Astrocyte (in vitro differentiated cells and primary cell): ENCODE results near the gene BCAS1. TPM values are rescaled to one million over a fixed set of nuclear protein-coding genes. Genes with fewer than 3 reads are reported as not detected.

Experiments
- DNase-seq: peaks from one replicate; pipeline ENCODE4 v3.0.0-alpha.2; 2010; ENCODE audit warnings: low read depth
- FAIRE-seq: peaks from 2 replicates; lab custom pipeline; 2011; peaks lifted over from hg19 to GRCh38; lab: Jason Lieb, UNC
- H2AFZ ChIP-seq: 2 replicates; pipeline ENCODE4 v1.6.0; 2012; ENCODE audit warnings: low read depth, low read length, inconsistent platforms
- H3K27ac ChIP-seq: 2 replicates; pipeline ENCODE4 v1.5.1; 2011; ENCODE audit warnings: low read depth, low read length, inconsistent platforms
- H3K27me3 ChIP-seq: 2 replicates; pipeline ENCODE4 v1.6.0; 2011; ENCODE audit warnings: low read length, inconsistent platforms; ENCODE audit not compliant: insufficient read depth
- H3K36me3 ChIP-seq: 2 replicates; pipeline ENCODE4 v1.5.1; 2011; ENCODE audit warnings: low read length, inconsistent platforms; ENCODE audit not compliant: insufficient read depth
- H3K4me1 ChIP-seq: 2 replicates; pipeline ENCODE4 v1.5.1; 2011; ENCODE audit warnings: low read length, inconsistent platforms; ENCODE audit not compliant: insufficient read depth
- H3K4me2 ChIP-seq: 2 replicates; pipeline ENCODE4 v1.6.0; 2012; ENCODE audit warnings: low read length, inconsistent platforms
- H3K4me3 ChIP-seq: 2 replicates; pipeline ENCODE4 v1.5.1; 2011; ENCODE audit warnings: low read depth, mild to moderate bottlenecking, low read length, inconsistent platforms; ENCODE audit not compliant: insufficient read depth
- H3K79me2 ChIP-seq: 2 replicates; pipeline ENCODE4 v1.6.0; 2012; ENCODE audit warnings: mild to moderate bottlenecking, low read length, inconsistent platforms; ENCODE audit not compliant: insufficient read depth
- H3K9ac ChIP-seq: 2 replicates; pipeline ENCODE4 v1.6.0; 2012; ENCODE audit warnings: mild to moderate bottlenecking, low read length, inconsistent platforms
- H3K9me3 ChIP-seq: 2 replicates; pipeline ENCODE4 v1.5.1; 2012; ENCODE audit warnings: low read depth, mild to moderate bottlenecking, low read length, inconsistent platforms; ENCODE audit not compliant: insufficient read depth
- H4K20me1 ChIP-seq: 2 replicates; pipeline ENCODE4 v1.6.0; 2012; ENCODE audit warnings: low read length, inconsistent platforms; ENCODE audit not compliant: insufficient read depth
- H3K27ac Mint-ChIP-seq: one replicate; pipeline ENCODE4 v1.8.0; 2021; ENCODE audit warnings: mild to moderate bottlenecking, mixed read lengths; ENCODE audit not compliant: unreplicated experiment
- H3K27me3 Mint-ChIP-seq: one replicate; pipeline ENCODE4 v1.8.0; 2021; ENCODE audit warnings: low read depth, mixed read lengths; ENCODE audit not compliant: unreplicated experiment
- H3K36me3 Mint-ChIP-seq: one replicate; pipeline ENCODE4 v1.8.0; 2021; ENCODE audit warnings: low read depth, mixed read lengths; ENCODE audit not compliant: unreplicated experiment
- H3K4me1 Mint-ChIP-seq: one replicate; pipeline ENCODE4 v1.8.0; 2021; ENCODE audit warnings: low read depth, mixed read lengths; ENCODE audit not compliant: unreplicated experiment
- H3K4me3 Mint-ChIP-seq: one replicate; pipeline ENCODE4 v1.8.0; 2021; ENCODE audit warnings: mild to moderate bottlenecking, moderate library complexity, mixed read lengths; ENCODE audit not compliant: unreplicated experiment
- H3K9me3 Mint-ChIP-seq: one replicate; pipeline ENCODE4 v1.8.0; 2021; ENCODE audit warnings: mild to moderate bottlenecking, mixed read lengths; ENCODE audit not compliant: unreplicated experiment
- EZH2 ChIP-seq: IDR thresholded peaks from 2 replicates; pipeline ENCODE4 v1.6.1; 2012; ENCODE audit warnings: mild to moderate bottlenecking, low read length, inconsistent platforms; ENCODE audit not compliant: insufficient read depth
- total RNA-seq: library from RNA; stranded (reverse); gene quantifications from 2 replicates; pipeline ENCODE4 v1.2.1, GENCODE V29; 2021
- TF ChIP-seq, protein P1 (sequence below): IDR thresholded peaks from 2 replicates; pipeline ENCODE4 v1.5.1; 2011; ENCODE audit warnings: low read depth, mild to moderate bottlenecking, inconsistent platforms, low read length, moderate library complexity; ENCODE audit not compliant: insufficient read depth

BCAS1 gene
- total RNA-seq, 1 donor from 2014 or later: not detected

DNA sequence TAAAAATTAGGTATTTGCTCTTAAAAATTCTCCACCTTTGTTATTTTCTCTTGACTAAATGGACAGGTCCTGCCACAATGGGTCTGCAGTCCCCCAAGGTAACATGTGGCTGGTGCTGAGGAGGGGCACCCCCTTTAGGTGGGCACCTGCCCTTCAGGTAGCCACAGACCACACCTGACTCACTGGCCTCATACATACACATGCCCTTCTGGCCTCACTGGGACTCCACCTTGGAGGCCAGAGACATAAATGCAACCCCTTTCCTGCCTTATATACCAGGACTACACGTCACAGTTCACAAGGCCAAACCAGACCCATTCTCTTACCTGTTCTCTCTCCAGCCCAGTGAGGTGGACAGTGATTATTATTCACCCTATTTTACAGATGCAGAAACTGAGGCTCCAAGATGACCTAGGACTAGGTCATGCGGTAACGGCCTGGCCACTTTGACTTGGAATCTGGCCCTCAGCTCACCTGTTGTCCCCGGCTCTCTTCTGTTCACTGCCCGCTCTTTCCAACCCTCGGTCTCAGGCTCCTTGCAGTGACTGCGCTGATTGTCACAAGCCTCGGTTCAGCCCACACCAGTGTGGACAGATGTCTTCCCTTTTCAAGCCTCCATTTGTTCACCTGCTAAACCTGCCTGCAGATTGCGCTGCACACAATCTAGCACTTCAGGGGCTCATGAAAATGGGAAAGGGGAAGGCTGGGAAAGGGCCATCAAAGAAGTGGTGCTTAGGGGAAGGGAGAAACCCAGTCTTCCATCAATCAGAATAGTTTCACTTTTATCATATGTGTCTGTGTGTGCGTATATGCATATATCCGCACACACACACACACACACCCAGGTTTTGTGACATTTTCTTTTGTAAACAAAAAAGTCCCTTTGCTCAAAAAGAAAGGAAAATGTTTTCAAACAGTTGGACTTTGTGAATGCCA is 121.7 kb downstream of the BCAS1 start:
- H3K27ac Mint-ChIP-seq: peak overlapping the region; percentile 51
- H3K27me3 Mint-ChIP-seq: no peaks in the 10 kb centered on the region
- no peak for TF ChIP-seq EZH2

DNA sequence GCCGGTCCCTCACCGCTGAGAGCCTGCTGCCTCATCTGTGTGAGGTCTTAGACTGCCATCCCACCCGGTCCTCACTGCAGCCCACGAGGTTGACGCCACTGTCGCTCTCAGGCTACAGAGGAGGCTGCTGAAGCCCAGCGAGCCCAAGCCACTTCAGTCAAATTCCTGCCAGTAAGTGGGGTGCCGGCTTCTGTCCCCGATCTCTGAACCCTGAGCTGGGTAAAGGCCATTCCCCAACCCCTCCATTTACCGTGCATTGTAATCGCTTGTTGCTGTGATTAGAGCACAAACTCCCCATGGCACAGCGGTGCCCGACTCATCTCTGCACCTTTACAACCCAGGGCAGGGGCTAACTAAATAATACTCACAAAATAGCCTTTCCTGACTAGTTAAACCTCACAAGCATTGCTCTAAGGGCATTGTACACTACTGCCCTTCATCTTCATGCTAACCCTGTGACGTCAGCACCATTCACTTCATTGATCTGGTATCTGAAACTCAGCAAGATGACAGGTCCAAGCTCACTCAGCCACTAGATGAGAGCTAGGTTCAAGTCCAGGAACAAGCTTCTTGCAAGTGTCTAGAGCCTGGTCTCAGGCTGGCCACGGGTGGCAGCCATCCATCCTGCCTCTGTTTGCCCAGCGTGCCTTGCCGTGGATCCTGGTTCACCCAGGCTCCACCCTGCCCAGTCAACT is 122.7 kb downstream of the BCAS1 start:
- Mint-ChIP-seq H3K36me3 (no peaks in the 10 kb centered on the region), H3K4me1 (peaks cover 17% of the 10 kb centered on the region), H3K4me3 (no peak overlapping the region), H3K27me3 (no peaks in the 10 kb centered on the region), H3K9me3 (peaks cover 2% of the 10 kb centered on the region), H3K27ac (no peak overlapping the region)
- FAIRE-seq (no peak), DNase-seq (no peak)
- Histone ChIP-seq H3K9ac (no peak overlapping the region), H3K79me2 (no peaks in the 10 kb centered on the region), H3K4me3 (no peak overlapping the region), H2AFZ (no peak overlapping the region), H4K20me1 (no peaks in the 10 kb centered on the region), H3K27ac (no peak overlapping the region), H3K9me3 (no peaks in the 10 kb centered on the region), H3K36me3 (no peaks in the 10 kb centered on the region), H3K4me2 (no peak overlapping the region), H3K27me3 (no peaks in the 10 kb centered on the region), H3K4me1 (peaks cover 20% of the 10 kb centered on the region)
- TF ChIP-seq EZH2: no peak
- TF ChIP-seq, protein P1, sequence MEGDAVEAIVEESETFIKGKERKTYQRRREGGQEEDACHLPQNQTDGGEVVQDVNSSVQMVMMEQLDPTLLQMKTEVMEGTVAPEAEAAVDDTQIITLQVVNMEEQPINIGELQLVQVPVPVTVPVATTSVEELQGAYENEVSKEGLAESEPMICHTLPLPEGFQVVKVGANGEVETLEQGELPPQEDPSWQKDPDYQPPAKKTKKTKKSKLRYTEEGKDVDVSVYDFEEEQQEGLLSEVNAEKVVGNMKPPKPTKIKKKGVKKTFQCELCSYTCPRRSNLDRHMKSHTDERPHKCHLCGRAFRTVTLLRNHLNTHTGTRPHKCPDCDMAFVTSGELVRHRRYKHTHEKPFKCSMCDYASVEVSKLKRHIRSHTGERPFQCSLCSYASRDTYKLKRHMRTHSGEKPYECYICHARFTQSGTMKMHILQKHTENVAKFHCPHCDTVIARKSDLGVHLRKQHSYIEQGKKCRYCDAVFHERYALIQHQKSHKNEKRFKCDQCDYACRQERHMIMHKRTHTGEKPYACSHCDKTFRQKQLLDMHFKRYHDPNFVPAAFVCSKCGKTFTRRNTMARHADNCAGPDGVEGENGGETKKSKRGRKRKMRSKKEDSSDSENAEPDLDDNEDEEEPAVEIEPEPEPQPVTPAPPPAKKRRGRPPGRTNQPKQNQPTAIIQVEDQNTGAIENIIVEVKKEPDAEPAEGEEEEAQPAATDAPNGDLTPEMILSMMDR: no peak

More for the DNA sequence above, 121.7 kb downstream of the BCAS1 start:
- Histone ChIP-seq H3K79me2 (no peaks in the 10 kb centered on the region), H3K27me3 (no peaks in the 10 kb centered on the region), H3K9ac (peak overlapping the region; percentile 70), H3K4me3 (peak overlapping the region; percentile 3), H3K36me3 (no peaks in the 10 kb centered on the region), H3K4me2 (peak overlapping the region; percentile 74), H3K27ac (peak overlapping the region; percentile 85), H2AFZ (no peak overlapping the region), H3K9me3 (no peaks in the 10 kb centered on the region), H3K4me1 (peaks cover 20% of the 10 kb centered on the region), H4K20me1 (no peaks in the 10 kb centered on the region)
- Mint-ChIP-seq H3K4me1 (peaks cover 17% of the 10 kb centered on the region), H3K9me3 (peaks cover 8% of the 10 kb centered on the region), H3K36me3 (no peaks in the 10 kb centered on the region), H3K4me3 (no peak overlapping the region)
- no peak for FAIRE-seq
- DNase-seq: no peak

DNA sequence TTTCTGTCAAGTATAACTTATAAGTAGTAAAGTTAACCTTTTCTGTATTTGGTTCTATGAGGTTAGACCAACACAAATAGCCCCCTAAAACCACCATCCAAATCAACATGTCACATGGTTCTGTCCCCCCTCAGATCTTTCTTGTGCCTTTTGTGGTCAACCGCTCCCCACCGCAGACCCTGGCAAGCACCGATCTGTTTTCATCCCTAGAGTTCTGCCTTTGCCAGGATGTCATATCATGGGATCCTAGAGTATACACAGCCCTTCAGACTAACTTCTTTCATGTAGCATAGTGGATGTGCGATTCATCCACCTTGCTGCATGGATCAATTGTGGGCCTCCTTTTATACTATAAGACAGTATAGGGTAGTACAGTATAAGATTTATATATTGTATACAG is 124.3 kb downstream of the BCAS1 start:
- no peak overlapping the region for H3K4me2 ChIP-seq
- Mint-ChIP-seq H3K36me3 (no peaks in the 10 kb centered on the region), H3K4me3 (no peak overlapping the region), H3K27me3 (no peaks in the 10 kb centered on the region), H3K9me3 (no peaks in the 10 kb centered on the region), H3K27ac (no peak overlapping the region), H3K4me1 (peaks cover 27% of the 10 kb centered on the region)
- H3K4me1 ChIP-seq: peaks cover 28% of the 10 kb centered on the region
- H3K36me3 ChIP-seq: no peaks in the 10 kb centered on the region
- TF ChIP-seq, protein P1: no peak
- TF ChIP-seq EZH2: no peak
- no peak overlapping the region for H3K4me3 ChIP-seq
- no peak overlapping the region for H2AFZ ChIP-seq
- no peaks in the 10 kb centered on the region for H3K9me3 ChIP-seq
- FAIRE-seq (no peak), DNase-seq (no peak)
- no peaks in the 10 kb centered on the region for H4K20me1 ChIP-seq
- H3K9ac ChIP-seq: no peak overlapping the region
- H3K27ac ChIP-seq: no peak overlapping the region
- H3K27me3 ChIP-seq: no peaks in the 10 kb centered on the region
- no peaks in the 10 kb centered on the region for H3K79me2 ChIP-seq
